Progenitor cell of endocrine pancreas (in vitro differentiated cells): Measurements from ENCODE around the gene NDRG4. TPM values are rescaled to one million over a fixed set of nuclear protein-coding genes. Genes with fewer than 3 reads are reported as not detected.

Experiments used
- DNase-seq: peaks from one replicate; pipeline ENCODE4 v3.0.0; 2021; ENCODE audit warnings: low spot score; ENCODE audit not compliant: unreplicated experiment
- H3K27ac Mint-ChIP-seq: 2 replicates; pipeline ENCODE4 v1.8.0; 2021; ENCODE audit warnings: mild to moderate bottlenecking, moderate library complexity, mixed read lengths
- H3K27me3 Mint-ChIP-seq: 2 replicates; pipeline ENCODE4 v1.8.0; 2021; ENCODE audit warnings: mixed read lengths
- H3K36me3 Mint-ChIP-seq: 2 replicates; pipeline ENCODE4 v1.8.0; 2022; ENCODE audit warnings: mixed read lengths; ENCODE audit not compliant: insufficient read depth
- H3K4me1 Mint-ChIP-seq: 2 replicates; pipeline ENCODE4 v1.8.0; 2021; ENCODE audit warnings: low read depth, mixed read lengths
- H3K4me3 Mint-ChIP-seq: 2 replicates; pipeline ENCODE4 v1.8.0; 2021; ENCODE audit warnings: low read depth, mild to moderate bottlenecking, moderate library complexity, mixed read lengths
- H3K9me3 Mint-ChIP-seq: 2 replicates; pipeline ENCODE4 v1.8.0; 2021; ENCODE audit warnings: low read depth, mixed read lengths
- CTCF ChIP-seq: fragments of 200-600 bp; sonication (generic); IDR thresholded peaks from one replicate; pipeline ENCODE4 v1.5.0; 2021; ENCODE audit warnings: antibody characterized with exemption, mild to moderate bottlenecking; ENCODE audit not compliant: unreplicated experiment
- total RNA-seq: library from RNA; stranded (reverse); gene quantifications from 2 replicates; pipeline ENCODE4 v1.2.1, GENCODE V29; 2021

The NDRG4 gene
- total RNA-seq, 1 donor from 2014 or later = 25.7 TPM

- no peak for DNase-seq
- TF ChIP-seq CTCF = no peak
- H3K27me3 Mint-ChIP-seq = no peaks in the 10 kb centered on the region
- no peak overlapping the region for H3K27ac Mint-ChIP-seq
- peaks cover 5% of the 10 kb centered on the region for H3K4me1 Mint-ChIP-seq
- H3K4me3 Mint-ChIP-seq = no peak overlapping the region
- H3K36me3 Mint-ChIP-seq = no peaks in the 10 kb centered on the region
- H3K9me3 Mint-ChIP-seq = no peaks in the 10 kb centered on the region
Observed at GRCh38 chr16:58495521-58496331, 4.2 kb upstream of the NDRG4 start.

- Mint-ChIP-seq H3K27ac (no peak overlapping the region), H3K4me3 (no peak overlapping the region), H3K36me3 (no peaks in the 10 kb centered on the region), H3K4me1 (peaks cover 7% of the 10 kb centered on the region), H3K9me3 (no peaks in the 10 kb centered on the region), H3K27me3 (no peaks in the 10 kb centered on the region)
- TF ChIP-seq CTCF = no peak
- DNase-seq = no peak
Observed at GRCh38 chr16:58497468-58497867, 2.5 kb upstream of the NDRG4 start.

GRCh38 chr16:58497935-58498334 lies 2.0 kb upstream of the NDRG4 start:
- Mint-ChIP-seq H3K36me3 (no peaks in the 10 kb centered on the region), H3K9me3 (no peaks in the 10 kb centered on the region), H3K27me3 (no peaks in the 10 kb centered on the region), H3K4me3 (no peak overlapping the region), H3K27ac (no peak overlapping the region), H3K4me1 (peaks cover 7% of the 10 kb centered on the region)
- TF ChIP-seq CTCF = no peak
- no peak for DNase-seq

GRCh38 chr16:58498341-58499091 lies 1.4 kb upstream of the NDRG4 start:
- no peaks in the 10 kb centered on the region for H3K27me3 Mint-ChIP-seq
- TF ChIP-seq CTCF = no peak
- no peaks in the 10 kb centered on the region for H3K9me3 Mint-ChIP-seq
- peaks cover 6% of the 10 kb centered on the region for H3K4me1 Mint-ChIP-seq
- no peak overlapping the region for H3K4me3 Mint-ChIP-seq
- H3K36me3 Mint-ChIP-seq = no peaks in the 10 kb centered on the region
- DNase-seq = no peak
- no peak overlapping the region for H3K27ac Mint-ChIP-seq

GRCh38 chr16:58499092-58499511 lies 841 bp upstream of the NDRG4 start:
- TF ChIP-seq CTCF = no peak
- Mint-ChIP-seq H3K9me3 (no peaks in the 10 kb centered on the region), H3K36me3 (no peaks in the 10 kb centered on the region), H3K27ac (no peak overlapping the region), H3K4me3 (no peak overlapping the region), H3K27me3 (no peaks in the 10 kb centered on the region), H3K4me1 (peaks cover 6% of the 10 kb centered on the region)
- DNase-seq = no peak
